Prostate gland (tissue), 2 donors: ENCODE results near the gene TOMM40L.

ENCODE experiments used
- POLR2A ChIP-seq: fragments of 450-650 bp; IDR thresholded peaks from one replicate; pipeline ENCODE4 v1.6.1; 2016; ENCODE audit warnings: antibody characterized with exemption, mild to moderate bottlenecking
- POLR2AphosphoS5 ChIP-seq: sonication (generic); formaldehyde crosslinking; IDR thresholded peaks from one replicate; pipeline ENCODE4 v1.6.1; 2017; ENCODE audit warnings: antibody characterized with exemption
- TF ChIP-seq, protein P1 (sequence below), 4 experiments: fragments of 200-600 bp in 2 of 4; fragments of 450-650 bp in 2 of 4; sonication (generic) in 2 of 4; IDR thresholded peaks; 1 replicate in 3 of 4; 2 replicates in 1 of 4; pipeline ENCODE4 v1.5.1; 2016 to 2019; ENCODE audit warnings: antibody characterized with exemption in 4 of 4, mild to moderate bottlenecking in 2 of 4, moderate library complexity in 2 of 4

DNA sequence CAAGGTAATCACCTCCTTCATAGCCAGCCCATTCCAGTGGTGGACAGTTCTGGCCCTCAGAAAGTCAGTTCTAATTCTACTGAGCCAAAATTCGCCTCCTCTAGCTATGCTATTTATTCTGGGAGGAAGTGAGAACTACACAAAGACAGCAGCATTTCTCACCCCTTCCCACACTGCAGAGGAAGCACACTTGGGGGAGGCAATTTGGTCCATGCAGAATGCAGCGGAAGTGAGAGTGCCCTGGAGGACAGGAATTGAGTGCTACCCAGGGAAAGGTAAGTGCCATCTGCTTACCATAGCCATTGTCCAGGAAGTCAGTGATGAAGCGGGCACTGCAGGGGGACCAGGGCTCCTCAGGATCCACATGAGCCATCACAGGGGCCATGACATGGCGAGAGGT, 30.7 kb upstream of the TOMM40L start:
- TF ChIP-seq, protein P1, sequence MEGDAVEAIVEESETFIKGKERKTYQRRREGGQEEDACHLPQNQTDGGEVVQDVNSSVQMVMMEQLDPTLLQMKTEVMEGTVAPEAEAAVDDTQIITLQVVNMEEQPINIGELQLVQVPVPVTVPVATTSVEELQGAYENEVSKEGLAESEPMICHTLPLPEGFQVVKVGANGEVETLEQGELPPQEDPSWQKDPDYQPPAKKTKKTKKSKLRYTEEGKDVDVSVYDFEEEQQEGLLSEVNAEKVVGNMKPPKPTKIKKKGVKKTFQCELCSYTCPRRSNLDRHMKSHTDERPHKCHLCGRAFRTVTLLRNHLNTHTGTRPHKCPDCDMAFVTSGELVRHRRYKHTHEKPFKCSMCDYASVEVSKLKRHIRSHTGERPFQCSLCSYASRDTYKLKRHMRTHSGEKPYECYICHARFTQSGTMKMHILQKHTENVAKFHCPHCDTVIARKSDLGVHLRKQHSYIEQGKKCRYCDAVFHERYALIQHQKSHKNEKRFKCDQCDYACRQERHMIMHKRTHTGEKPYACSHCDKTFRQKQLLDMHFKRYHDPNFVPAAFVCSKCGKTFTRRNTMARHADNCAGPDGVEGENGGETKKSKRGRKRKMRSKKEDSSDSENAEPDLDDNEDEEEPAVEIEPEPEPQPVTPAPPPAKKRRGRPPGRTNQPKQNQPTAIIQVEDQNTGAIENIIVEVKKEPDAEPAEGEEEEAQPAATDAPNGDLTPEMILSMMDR (IDR thresholded peaks at IDR 0.05) = no peak
- TF ChIP-seq POLR2A (no peak), POLR2AphosphoS5 (no peak)
